HL-60 (cell line): ENCODE measurements around the gene FBXO42.

ENCODE experiments used
- DNase-seq, 2 experiments: peaks; one replicate each; pipeline ENCODE4 v3.0.0-alpha.2; 2010 to 2020; ENCODE audit warnings: low read depth in 1 of 2, low spot score in 1 of 2
- H3K27ac ChIP-seq: fragments of 250-450 bp; sonication (Bioruptor Pico); replicated peaks from 2 replicates; pipeline ENCODE4 v1.5.1; 2020; ENCODE audit warnings: mild to moderate bottlenecking, moderate library complexity
- H3K27me3 ChIP-seq: fragments of 250-450 bp; sonication (Bioruptor Pico); 2 replicates; pipeline ENCODE4 v1.5.1; 2021; ENCODE audit warnings: mild to moderate bottlenecking, moderate library complexity; ENCODE audit not compliant: insufficient read depth, poor library complexity, severe bottlenecking
- H3K4me3 ChIP-seq: replicated peaks from 2 replicates; pipeline ENCODE4 v1.5.1; 2011; ENCODE audit warnings: mild to moderate bottlenecking, control low read depth, low read length; ENCODE audit not compliant: insufficient read depth
- CTCF ChIP-seq: IDR thresholded peaks from one replicate; pipeline ENCODE4 v1.5.1; 2011; ENCODE audit warnings: low read length, control low read depth, inconsistent platforms; ENCODE audit not compliant: insufficient read depth
- GABPA ChIP-seq: IDR thresholded peaks from 2 replicates; pipeline ENCODE4 v1.6.1; 2012; ENCODE audit warnings: low read depth
- POLR2AphosphoS5 ChIP-seq: IDR thresholded peaks from 2 replicates; pipeline ENCODE4 v1.6.1; 2012; ENCODE audit warnings: low read depth
- REST ChIP-seq: IDR thresholded peaks from 2 replicates; pipeline ENCODE4 v1.6.1; 2012; ENCODE audit warnings: low read depth; ENCODE audit not compliant: insufficient replicate concordance
- SPI1 ChIP-seq: IDR thresholded peaks from 2 replicates; pipeline ENCODE4 v1.6.1; 2012; ENCODE audit warnings: low read depth, mild to moderate bottlenecking, borderline replicate concordance

Gene FBXO42

DNA sequence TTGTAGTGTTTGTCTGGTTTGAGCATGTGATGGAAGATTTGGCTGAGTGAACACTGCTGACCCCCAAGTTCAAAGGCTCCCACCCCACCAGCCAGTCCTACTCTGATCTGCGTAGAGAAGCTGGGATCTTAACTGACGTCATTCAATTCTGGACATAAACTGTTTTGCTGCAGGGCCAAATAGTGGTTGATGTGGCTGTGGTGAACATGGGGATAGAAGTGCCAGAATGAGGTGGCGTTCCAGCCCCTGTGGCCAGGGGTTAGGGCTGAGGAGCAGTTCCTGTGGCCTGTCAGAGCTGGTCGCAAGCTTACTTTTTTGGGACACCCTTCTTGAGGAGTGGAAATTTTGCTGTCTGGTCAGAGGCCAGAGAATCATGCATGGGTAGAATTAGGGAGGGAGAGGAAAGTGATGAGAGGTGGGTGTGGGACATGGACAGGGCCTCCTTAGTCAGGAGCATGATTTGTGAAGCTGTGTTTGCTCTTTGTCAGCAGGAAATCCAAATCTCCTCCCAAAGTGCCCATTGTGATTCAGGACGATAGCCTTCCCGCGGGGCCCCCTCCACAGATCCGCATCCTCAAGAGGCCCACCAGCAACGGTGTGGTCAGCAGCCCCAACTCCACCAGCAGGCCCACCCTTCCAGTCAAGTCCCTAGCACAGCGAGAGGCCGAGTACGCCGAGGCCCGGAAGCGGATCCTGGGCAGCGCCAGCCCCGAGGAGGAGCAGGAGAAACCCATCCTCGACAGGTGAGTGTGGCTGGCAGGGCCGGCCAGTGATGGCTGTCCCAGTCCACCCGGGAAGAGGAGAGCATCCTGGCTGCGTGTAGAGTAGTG, 40.7 kb upstream of the FBXO42 start:
- Histone ChIP-seq H3K4me3 (no peak overlapping the region), H3K27me3 (no peaks in the 10 kb centered on the region), H3K27ac (no peak overlapping the region)
- TF ChIP-seq POLR2AphosphoS5 (no peak), SPI1 (no peak), CTCF (no peak), GABPA (no peak), REST (no peak)
- no peak for DNase-seq

DNA sequence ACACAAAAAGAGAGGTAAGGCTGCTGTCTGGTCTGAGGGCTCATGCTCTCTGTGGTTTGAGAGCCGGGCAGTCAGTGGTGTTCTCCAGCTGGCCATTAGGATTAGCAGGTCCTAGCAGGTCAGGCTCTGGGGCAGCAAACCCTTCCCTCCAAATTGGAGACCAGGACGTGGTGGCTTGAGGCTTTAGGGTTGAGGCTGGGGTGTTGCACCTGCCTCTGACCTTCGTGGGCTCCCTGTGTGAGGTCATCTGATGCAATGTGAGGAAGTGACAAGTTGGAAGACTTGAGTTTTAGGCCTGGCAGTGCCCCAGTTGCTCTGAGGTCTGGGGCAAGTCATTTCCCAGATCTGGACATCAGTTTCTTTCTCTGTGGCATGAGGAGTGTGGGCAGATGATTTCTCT, 39.1 kb upstream of the FBXO42 start:
- Histone ChIP-seq H3K27ac (peak overlapping the region; percentile 22; the same call in 1 of the 2 replicates), H3K27me3 (no peaks in the 10 kb centered on the region), H3K4me3 (no peak overlapping the region)
- no peak for TF ChIP-seq POLR2AphosphoS5
- peak; percentile 71 for TF ChIP-seq SPI1
- DNase-seq = peak in 1 of 2 experiments; percentile 57

DNA sequence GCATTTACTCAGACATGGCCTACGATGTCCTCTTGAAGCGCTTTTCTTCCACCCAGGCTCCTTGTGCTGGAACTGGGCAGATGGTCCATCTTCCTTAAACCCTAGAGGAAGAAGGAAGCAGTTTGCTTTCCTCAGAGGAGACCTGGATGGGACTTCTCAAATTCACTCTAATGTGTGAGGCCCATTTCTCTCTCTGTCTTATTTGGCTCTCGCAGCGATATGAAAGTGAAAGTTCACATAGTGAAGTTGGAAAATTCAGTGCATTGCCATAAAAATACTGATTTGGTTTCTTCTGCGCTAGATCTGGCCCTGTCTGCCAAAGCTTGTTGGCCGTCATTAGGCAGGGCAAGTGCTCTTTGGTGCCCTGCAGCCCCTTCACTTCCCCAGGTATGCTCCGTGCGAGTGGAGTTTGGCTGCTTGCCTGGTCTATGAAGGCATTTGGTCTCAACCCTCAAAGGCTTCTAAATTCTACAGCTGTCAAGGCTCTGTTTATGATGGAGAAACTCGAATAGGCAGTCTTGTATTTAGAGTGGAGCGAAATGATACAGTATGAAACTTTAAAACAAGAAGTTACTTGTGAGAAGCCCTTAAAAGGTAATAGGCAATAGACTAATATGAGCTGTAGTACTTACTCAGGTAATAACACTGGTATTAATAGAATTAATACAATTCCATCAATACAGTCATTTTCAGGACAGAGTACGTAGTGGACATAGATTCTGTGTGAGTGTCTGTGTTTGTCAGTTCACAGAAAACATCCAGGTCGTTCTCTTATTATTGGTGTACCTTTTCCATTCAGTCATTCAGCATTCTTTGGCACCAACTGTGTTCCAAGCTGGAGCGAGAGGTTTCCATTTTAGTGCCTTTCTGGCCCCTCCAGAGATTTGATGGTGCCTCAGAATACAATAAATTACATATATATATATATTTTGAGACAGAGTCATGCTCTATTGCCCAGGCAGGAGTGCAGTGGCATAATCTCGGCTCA, 35.2 kb upstream of the FBXO42 start:
- Histone ChIP-seq H3K27me3 (no peaks in the 10 kb centered on the region), H3K4me3 (no peak overlapping the region), H3K27ac (no peak overlapping the region)
- DNase-seq = no peak
- TF ChIP-seq SPI1 (no peak), REST (no peak), CTCF (no peak), POLR2AphosphoS5 (no peak), GABPA (no peak)
